Heart right ventricle (tissue), 16 donors: ENCODE data around the gene NAXE. TPM values are rescaled to one million over a fixed set of nuclear protein-coding genes. Genes with fewer than 3 reads are reported as not detected.

Experiments used
- ATAC-seq, 8 donors: fragments of 200-7000 bp; cut with Tn5 transposase; one replicate each; pipeline ENCODE4 v1.9.1; 2020; ENCODE audit warnings: mild to moderate bottlenecking in 8 of 8, moderate library complexity in 8 of 8, moderate number of reproducible peaks in 1 of 8
- DNase-seq, 2 donors: peaks; one replicate each; pipeline ENCODE4 v3.0.0-alpha.2; 2020
- H3K27ac ChIP-seq, 10 donors: fragments of 200-600 bp; sonication (generic) in 2 of 10; one replicate each; pipeline versions ENCODE4 v1.5.0 to v1.8.0; 2020 to 2022; ENCODE audit warnings: mild to moderate bottlenecking in 3 of 10
- H3K27me3 ChIP-seq, 7 donors: fragments of 200-600 bp; one replicate each; pipeline ENCODE4 v1.8.0; 2021 to 2022; ENCODE audit warnings: mild to moderate bottlenecking in 2 of 7
- H3K36me3 ChIP-seq, 9 donors: fragments of 200-600 bp; sonication (generic) in 1 of 9; one replicate each; pipeline versions ENCODE4 v1.5.0 to v1.8.0; 2020 to 2022; ENCODE audit warnings: mild to moderate bottlenecking in 2 of 9
- H3K4me1 ChIP-seq, 9 donors: fragments of 200-600 bp; sonication (generic) in 1 of 9; one replicate each; pipeline versions ENCODE4 v1.5.0 to v1.8.0; 2020 to 2022; ENCODE audit warnings: mild to moderate bottlenecking in 4 of 9
- H3K4me3 ChIP-seq, 10 donors: fragments of 200-600 bp; sonication (generic) in 2 of 10; one replicate each; pipeline versions ENCODE4 v1.5.0 to v1.8.0; 2020 to 2022; ENCODE audit warnings: mild to moderate bottlenecking in 7 of 10, moderate library complexity in 2 of 10
- H3K9me3 ChIP-seq, 11 donors: fragments of 200-600 bp in 10 of 11; sonication (generic) in 2 of 11; one replicate each; pipeline versions ENCODE4 v1.5.0 to v1.8.0; 2013 to 2022; ENCODE audit warnings: mild to moderate bottlenecking in 2 of 11, control low read depth in 1 of 11, moderate library complexity in 1 of 11
- WGBS, 2 donors: extraction: QIAGEN DNeasy Blood & Tissue Kit; methylation state at CpG; one replicate each; pipeline ENCODE4 v1.1.7; 2013; ENCODE audit warnings: inconsistent platforms in 1 of 2; 5-methylcytosine and 5-hydroxymethylcytosine counted together
- intact Hi-C, 10 donors: fragments of 100-400 bp; cut with DNase I; formaldehyde crosslinking; loops; one replicate each; pipeline versions ENCODE4 v1.11.1 to v1.14.2; 2022
- polyA plus RNA-seq, 2 donors: library from polyadenylated mRNA; stranded (reverse); fragments of 200-250 nt; gene quantifications; one replicate each; pipeline ENCODE4 v1.2.3, GENCODE V29; 2013
- total RNA-seq, 10 donors: library from RNA; stranded (reverse); fragmentation: NEBNext Ultra II Directional in 3 of 10; extraction: Animal tissue kit (Norgen Biotek cat#: 25700) in 3 of 10; gene quantifications; one replicate each; pipeline versions ENCODE4 v1.2.1 to v1.2.4, GENCODE V29; 2021 to 2023
- TF ChIP-seq, protein P1 (sequence below), 9 donors: fragments of 200-600 bp; sonication (generic) in 2 of 9; IDR thresholded peaks; one replicate each; pipeline versions ENCODE4 v1.5.0 to v1.8.0; 2021 to 2022; ENCODE audit warnings: antibody characterized with exemption in 9 of 9, mild to moderate bottlenecking in 5 of 9, moderate library complexity in 1 of 9
- donor health status: Arrhythmogenic right ventricular cardiomyopathy.
- donor health status: ischemic (EF 13 %, LVEDD 7.1; RV severe dilation, severe dysfunction).
- donor health status: healthy with polysubstance abuse.
- donor health status: DM: no; HTN: yes; CAD: no.
- donor health status: DM: no; HTN: no; CAD: no.
- donor health status: ischemic (EF 25% LVEDD 6.9; RV normal size, moderate dysfunction).
- donor health status: ischemic (EF 25% LVEDD 5.7; RV mildly dilated, moderate dysfunction).
- donor health status: healthy.
- donor health status: DM: yes; HTN: yes; CAD: no.
- donor health status: Ischemic cardiomyopathy.
- donor health status: ischemic (EF 35%, LVEDD 5.7; RV mildly dilated, moderate dysfunction).
- donor health status: nonischemic (EF 11% LVEDD 7.7; RV severe dilation, severe dysfunction).
- donor health status: DM: yes; HTN: yes; CAD: no.
- donor health status: PGD.
- donor health status: ischemic (EF 29% LVEDD 5.4; RV normal size, mild dysfunction).
- donor health status: nonischemic (EF 23%, LVEDD 6.1; RV moderate dilation, normal function).

Gene NAXE
- total and polyA plus RNA-seq, 12 donors, result 59.8 to 134 (median 108) TPM

DNA sequence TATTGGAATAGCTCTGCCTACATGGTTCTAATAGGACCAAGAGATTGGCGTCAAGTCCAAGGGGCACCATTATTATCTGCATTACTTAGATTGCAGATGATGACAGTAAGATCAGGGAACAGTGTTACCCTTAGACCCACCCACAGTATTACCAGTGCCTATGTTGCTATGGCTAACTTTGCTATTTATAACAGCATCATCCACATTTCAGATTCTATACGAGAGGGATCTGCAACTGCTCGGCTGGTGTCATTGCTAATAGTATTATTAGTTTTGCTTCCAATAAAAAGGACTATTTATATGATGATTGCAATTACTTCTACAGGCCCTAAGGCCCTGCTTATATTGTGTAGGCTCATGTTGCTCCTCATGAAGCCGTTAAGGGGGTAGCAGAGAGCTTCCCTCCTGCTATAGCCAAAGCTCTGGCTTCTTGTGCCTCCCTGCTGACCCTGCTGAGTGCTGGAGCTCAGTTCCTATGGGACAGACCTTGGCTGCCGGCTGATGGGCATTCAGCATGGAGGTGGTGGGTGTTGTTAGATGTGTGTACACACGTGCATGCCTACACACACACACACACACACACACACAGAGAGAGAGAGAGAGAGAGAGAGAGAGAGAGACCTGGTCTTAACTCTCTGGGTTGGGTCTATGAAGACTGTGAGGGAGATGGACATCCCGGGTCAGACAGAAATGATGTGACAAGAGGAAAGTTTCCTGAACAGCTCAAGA lies 51.6 kb downstream of the NAXE start:
- ATAC-seq (no peak), DNase-seq (no peak)
- intact Hi-C loops, result no loop called here
- Histone ChIP-seq H3K4me3 (no peak overlapping the region), H3K4me1 (peaks cover 6 to 20% (median 15%) of the 10 kb centered on the region in 9 donors), H3K27me3 (peaks cover 6 to 100% (median 92%) of the 10 kb centered on the region in 7 donors), H3K9me3 (no peaks in the 10 kb centered on the region), H3K36me3 (no peaks in the 10 kb centered on the region), H3K27ac (no peak overlapping the region)
- 59 to 65% methylated on average over 7 of the region's 7 CpGs for WGBS, 2 donors
- TF ChIP-seq, protein P1, sequence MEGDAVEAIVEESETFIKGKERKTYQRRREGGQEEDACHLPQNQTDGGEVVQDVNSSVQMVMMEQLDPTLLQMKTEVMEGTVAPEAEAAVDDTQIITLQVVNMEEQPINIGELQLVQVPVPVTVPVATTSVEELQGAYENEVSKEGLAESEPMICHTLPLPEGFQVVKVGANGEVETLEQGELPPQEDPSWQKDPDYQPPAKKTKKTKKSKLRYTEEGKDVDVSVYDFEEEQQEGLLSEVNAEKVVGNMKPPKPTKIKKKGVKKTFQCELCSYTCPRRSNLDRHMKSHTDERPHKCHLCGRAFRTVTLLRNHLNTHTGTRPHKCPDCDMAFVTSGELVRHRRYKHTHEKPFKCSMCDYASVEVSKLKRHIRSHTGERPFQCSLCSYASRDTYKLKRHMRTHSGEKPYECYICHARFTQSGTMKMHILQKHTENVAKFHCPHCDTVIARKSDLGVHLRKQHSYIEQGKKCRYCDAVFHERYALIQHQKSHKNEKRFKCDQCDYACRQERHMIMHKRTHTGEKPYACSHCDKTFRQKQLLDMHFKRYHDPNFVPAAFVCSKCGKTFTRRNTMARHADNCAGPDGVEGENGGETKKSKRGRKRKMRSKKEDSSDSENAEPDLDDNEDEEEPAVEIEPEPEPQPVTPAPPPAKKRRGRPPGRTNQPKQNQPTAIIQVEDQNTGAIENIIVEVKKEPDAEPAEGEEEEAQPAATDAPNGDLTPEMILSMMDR (IDR thresholded peaks at IDR 0.05), result no peak

DNA sequence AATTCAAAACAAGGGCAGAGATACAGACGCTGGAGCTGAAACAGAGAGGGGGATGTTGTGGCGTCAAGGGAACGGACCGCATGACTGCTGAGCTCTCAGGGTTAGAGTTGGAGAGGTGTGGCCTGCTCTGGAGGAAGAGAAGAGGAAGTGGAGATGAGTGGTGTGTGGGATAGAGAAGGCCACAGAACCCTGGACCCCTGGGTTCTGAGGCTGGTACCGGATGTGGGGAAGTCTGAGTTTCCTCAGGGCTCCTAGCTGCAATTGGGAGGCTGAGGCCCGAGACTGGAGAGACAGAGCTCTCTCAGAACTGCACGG lies 52.2 kb downstream of the NAXE start:
- DNase-seq (no peak), ATAC-seq (no peak)
- peaks cover 6 to 20% (median 15%) of the 10 kb centered on the region in 9 donors for H3K4me1 ChIP-seq
- H3K4me3 ChIP-seq, result no peak overlapping the region
- peaks cover 6 to 100% (median 88%) of the 10 kb centered on the region in 7 donors for H3K27me3 ChIP-seq
- H3K9me3 ChIP-seq, result no peaks in the 10 kb centered on the region
- no peaks in the 10 kb centered on the region for H3K36me3 ChIP-seq
- no peak overlapping the region for H3K27ac ChIP-seq
- TF ChIP-seq, protein P1 (IDR thresholded peaks at IDR 0.05), result no peak
- intact Hi-C loops, result no loop called here
- 77 to 78% methylated on average over 7 of the region's 7 CpGs for WGBS, 2 donors

Other genes with a start within 250 kb of the NAXE start
- gene RHBG, start 222.6 kb upstream of the NAXE start, total RNA-seq, result not detected
- not detected for gene RHBG, start 222.6 kb upstream of the NAXE start, polyA plus RNA-seq
- 100 to 1,000 TPM in 4 of 10 donors, 10 to 100 TPM in 6; 81.1 to 127 (median 96.5) TPM for gene MEF2D, start 91.0 kb upstream of the NAXE start, total RNA-seq
- 10 to 100 TPM; 31.6 to 37.7 TPM for gene MEF2D, start 91.0 kb upstream of the NAXE start, polyA plus RNA-seq
- gene IQGAP3, start 19.2 kb upstream of the NAXE start, total RNA-seq, result 1 to 10 TPM in 3 of 10 donors, under 1 TPM in 7; 0.07 to 3.8 (median 0.39) TPM
- gene IQGAP3, start 19.2 kb upstream of the NAXE start, polyA plus RNA-seq, result under 1 TPM; 0.09 to 0.22 TPM
- under 1 TPM in 1 of 10 donors, not detected in 9; 0.21 TPM for gene TTC24, start 12.1 kb upstream of the NAXE start, total RNA-seq
- gene TTC24, start 12.1 kb upstream of the NAXE start, polyA plus RNA-seq, result under 1 TPM in 1 of 2 donors, not detected in 1; 0.03 TPM
- gene GPATCH4, start 9.7 kb downstream of the NAXE start, total RNA-seq, result 10 to 100 TPM in 9 of 10 donors, 1 to 10 TPM in 1; 9.3 to 25.4 (median 13.3) TPM
- 10 to 100 TPM; 24.1 to 34.5 TPM for gene GPATCH4, start 9.7 kb downstream of the NAXE start, polyA plus RNA-seq
- gene HAPLN2, start 27.6 kb downstream of the NAXE start, total RNA-seq, result 1 to 10 TPM in 3 of 10 donors, under 1 TPM in 6, not detected in 1; 0.24 to 1.7 (median 0.77) TPM
- gene HAPLN2, start 27.6 kb downstream of the NAXE start, polyA plus RNA-seq, result 1 to 10 TPM; 3.0 to 6.3 TPM
- under 1 TPM in 6 of 10 donors, not detected in 4; 0.14 to 0.52 (median 0.24) TPM for gene BCAN, start 50.3 kb downstream of the NAXE start, total RNA-seq
- gene BCAN, start 50.3 kb downstream of the NAXE start, polyA plus RNA-seq, result under 1 TPM; 0.20 to 0.29 TPM
- gene NES, start 85.6 kb downstream of the NAXE start, total RNA-seq, result 100 to 1,000 TPM in 9 of 10 donors, 10 to 100 TPM in 1; 84.6 to 389 (median 196) TPM
- gene NES, start 85.6 kb downstream of the NAXE start, polyA plus RNA-seq, result 100 to 1,000 TPM in 1 of 2 donors, 10 to 100 TPM in 1; 46.8 to 116 TPM
- gene CRABP2, start 113.8 kb downstream of the NAXE start, total RNA-seq, result 1 to 10 TPM in 4 of 10 donors, under 1 TPM in 5, not detected in 1; 0.25 to 2.7 (median 0.64) TPM
- gene CRABP2, start 113.8 kb downstream of the NAXE start, polyA plus RNA-seq, result 1 to 10 TPM; 1.5 to 1.8 TPM
- gene METTL25B, start 136.7 kb downstream of the NAXE start, total RNA-seq, result 10 to 100 TPM; 12.8 to 18.8 (median 15.2) TPM
- 10 to 100 TPM; 17.0 to 45.2 TPM for gene METTL25B, start 136.7 kb downstream of the NAXE start, polyA plus RNA-seq
- 10 to 100 TPM; 10.5 to 17.5 (median 15.2) TPM for gene ISG20L2, start 137.0 kb downstream of the NAXE start, total RNA-seq
- gene ISG20L2, start 137.0 kb downstream of the NAXE start, polyA plus RNA-seq, result 10 to 100 TPM in 1 of 2 donors, 1 to 10 TPM in 1; 5.7 to 11.3 TPM
- 100 to 1,000 TPM in 2 of 10 donors, 10 to 100 TPM in 8; 70.3 to 105 (median 86.7) TPM for gene MRPL24, start 149.3 kb downstream of the NAXE start, total RNA-seq
- 100 to 1,000 TPM; 157 to 250 TPM for gene MRPL24, start 149.3 kb downstream of the NAXE start, polyA plus RNA-seq
- 100 to 1,000 TPM; 135 to 202 (median 148) TPM for gene HDGF, start 159.9 kb downstream of the NAXE start, total RNA-seq
- gene HDGF, start 159.9 kb downstream of the NAXE start, polyA plus RNA-seq, result 100 to 1,000 TPM in 1 of 2 donors, 10 to 100 TPM in 1; 69.8 to 126 TPM
- gene PRCC, start 175.8 kb downstream of the NAXE start, total RNA-seq, result 10 to 100 TPM; 32.1 to 56.9 (median 44.2) TPM
- gene PRCC, start 175.8 kb downstream of the NAXE start, polyA plus RNA-seq, result 10 to 100 TPM; 40.6 to 53.4 TPM
- gene SH2D2A, start 225.1 kb downstream of the NAXE start, total RNA-seq, result 1 to 10 TPM in 3 of 10 donors, under 1 TPM in 6, not detected in 1; 0.50 to 4.4 (median 0.80) TPM
- gene SH2D2A, start 225.1 kb downstream of the NAXE start, polyA plus RNA-seq, result 1 to 10 TPM in 1 of 2 donors, under 1 TPM in 1; 0.96 to 1.0 TPM